ENCODE measurements around the gene ZNF784. TPM values are rescaled to one million over a fixed set of nuclear protein-coding genes. Genes with fewer than 3 reads are reported as not detected.
A peak's percentile ranks its signal among the peaks of the same experiment; 100 is the strongest.

ZNF784 gene
- total and polyA plus RNA-seq, 2 of the 8 experiments (the other 6 are each of a cell fraction or from before 2014, with no cell fraction given): 6.5 to 8.0 TPM

DNA sequence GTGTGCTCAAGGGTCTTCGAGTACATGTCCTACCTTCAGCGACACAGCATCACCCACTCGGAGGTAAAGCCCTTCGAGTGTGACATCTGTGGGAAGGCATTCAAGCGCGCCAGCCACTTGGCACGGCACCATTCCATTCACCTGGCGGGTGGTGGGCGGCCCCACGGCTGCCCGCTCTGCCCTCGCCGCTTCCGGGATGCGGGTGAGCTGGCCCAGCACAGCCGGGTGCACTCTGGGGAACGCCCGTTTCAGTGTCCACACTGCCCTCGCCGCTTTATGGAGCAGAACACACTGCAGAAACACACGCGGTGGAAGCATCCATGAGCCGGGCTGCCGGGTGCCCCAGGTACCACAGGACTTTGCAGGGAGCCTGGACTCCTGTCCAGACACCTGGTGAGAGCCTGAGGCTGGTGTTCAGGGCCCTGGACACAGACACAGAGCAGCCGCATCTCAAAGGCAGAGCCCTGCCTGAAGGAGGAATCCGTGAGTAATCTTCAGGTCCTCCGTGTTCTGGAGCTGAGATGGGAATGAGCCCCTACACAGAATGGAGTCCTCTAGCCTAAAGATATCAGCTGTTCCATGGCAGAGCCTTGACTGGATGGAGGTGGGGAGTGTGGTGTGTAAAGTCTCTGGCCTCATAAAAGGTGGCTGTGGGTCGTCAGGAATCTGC is 20.6 kb upstream of the ZNF784 start:
- Histone ChIP-seq H3K14ac (ENCODE audit: insufficient read length) (no peak overlapping the region), H2BK5ac (ENCODE audit: low read depth, low read length) (no peak overlapping the region), H4K91ac (replicated peaks; ENCODE audit: insufficient read length, low read length) (no peak overlapping the region), H2AK5ac (ENCODE audit: low read depth, low read length) (no peak overlapping the region), H3K9ac (replicated peaks in 1 of 4; ENCODE audit: extremely low read depth in 1 of 4, low read depth in 3 of 4, low read length in 3 of 4) (peak overlapping the region in 1 of 4 experiments; percentile 79; a peak in 3 of 7 replicates), H3K4me2 (ENCODE audit: insufficient read depth in 1 of 2, low read depth in 2 of 2, low read length in 2 of 2) (peak overlapping the region; percentile 90 to 99), H3K36me3 (ENCODE audit: control insufficient read depth in 2 of 4, insufficient read depth in 4 of 4, low read length in 3 of 4) (peaks cover 7 to 13% (median 10%) of the 10 kb centered on the region in 4 experiments), H3K23me2 (ENCODE audit: low read depth, low read length) (peaks cover 36% of the 10 kb centered on the region), H3K79me1 (ENCODE audit: low read depth, low read length) (peaks cover 11% of the 10 kb centered on the region), H2AFZ (ENCODE audit: low read length) (no peak overlapping the region), H3K56ac (replicated peaks; ENCODE audit: insufficient read length, low read depth, low read length) (no peak overlapping the region), H3K18ac (ENCODE audit: extremely low read depth, low read length) (no peak overlapping the region), H2BK15ac (ENCODE audit: low read length) (no peak overlapping the region), H3K4me3 (ENCODE audit: extremely low read depth in 1 of 4, insufficient read depth in 2 of 4, low read depth in 3 of 4, low read length in 4 of 4) (peak overlapping the region in 3 of 4 experiments; percentile 85 to 98 (median 91); a peak in 4 of 8 replicates), H4K8ac (ENCODE audit: extremely low read depth, insufficient read depth, low read length) (peak overlapping the region; percentile 59; the same call in 1 of the 2 replicates), H3K79me2 (ENCODE audit: control insufficient read depth in 1 of 2, insufficient read depth in 2 of 2, low read length in 2 of 2) (peaks cover 4 to 21% of the 10 kb centered on the region in 2 experiments; a peak in 3 of 4 replicates), H4K5ac (ENCODE audit: insufficient read length, low read depth, low read length) (no peak overlapping the region), H4K20me1 (replicated peaks in 1 of 2; ENCODE audit: control insufficient read depth in 1 of 2, insufficient read depth in 2 of 2, low read length in 2 of 2) (peaks cover 0 to 4% of the 10 kb centered on the region in 2 experiments), H2BK12ac (ENCODE audit: low read depth, low read length) (no peak overlapping the region), H3K9me3 (ENCODE audit: insufficient read depth in 2 of 2, low read depth in 1 of 2, low read length in 1 of 2) (no peaks in the 10 kb centered on the region; a peak in 1 of 4 replicates), H3K27ac (ENCODE audit: low read depth, low read length) (no peak overlapping the region), H2BK120ac (replicated peaks; ENCODE audit: low read depth, low read length) (no peak overlapping the region), H3K4ac (replicated peaks; ENCODE audit: insufficient read length, low read depth, low read length) (no peak overlapping the region), H3K27me3 (replicated peaks in 1 of 4; ENCODE audit: control insufficient read depth in 3 of 4, extremely low read depth in 1 of 4, insufficient read depth in 3 of 4, low read length in 3 of 4) (no peaks in the 10 kb centered on the region), H3K4me1 (replicated peaks in 1 of 4; ENCODE audit: control insufficient read depth in 3 of 4, insufficient read depth in 4 of 4, low read length in 3 of 4) (peaks cover 0 to 21% (median 12%) of the 10 kb centered on the region in 4 experiments; a peak in 6 of 7 replicates), H2BK20ac (ENCODE audit: low read length) (no peak overlapping the region), H3K23ac (ENCODE audit: insufficient read length) (no peak overlapping the region)
- ChIA-PET POLR2A (ENCODE audit: partially characterized antibody) (interaction anchor here (0.6 to 9.2 kb wide), 7 partner anchors 8 to 1196 kb away, joined by 3 to 96 read pairs (median 3); partner anchors contain the start of genes LENG8 and ZNF784), CTCF (ENCODE audit: partially characterized antibody) (interaction anchor here (4.0 to 6.9 kb wide), 3 partner anchors 8 to 13 kb away, joined by 18 to 56 read pairs (median 30); no protein-coding TSS in a partner anchor)
- TF ChIP-seq KDM1A (IDR thresholded peaks at IDR 0.05; ENCODE audit: borderline replicate concordance, low read length) (no peak), FOSL1 (IDR thresholded peaks at IDR 0.05; ENCODE audit: insufficient read depth, low read depth, low read length) (no peak), CBX8 (IDR thresholded peaks at IDR 0.05; ENCODE audit: borderline replicate concordance, low read depth, low read length) (no peak), SP2 (IDR thresholded peaks at IDR 0.05; ENCODE audit: low read length) (no peak), CEBPB (IDR thresholded peaks at IDR 0.05; ENCODE audit: low read depth, low read length) (no peak), POLR2AphosphoS5 (IDR thresholded peaks at IDR 0.05; ENCODE audit: low read depth, low read length) (no peak), ASH2L (IDR thresholded peaks at IDR 0.05; ENCODE audit: low read length) (no peak), SRF (IDR thresholded peaks at IDR 0.05; ENCODE audit: low read depth, low read length) (no peak), NRF1 (IDR thresholded peaks at IDR 0.05; ENCODE audit: low read depth, low read length) (no peak), HDAC2 (IDR thresholded peaks at IDR 0.05; ENCODE audit: borderline replicate concordance in 1 of 2, low read depth in 2 of 2, low read length in 2 of 2) (no peak), RBBP5 (IDR thresholded peaks at IDR 0.05; ENCODE audit: borderline replicate concordance, low read depth, low read length) (no peak)
- 96% methylated on average over 28 of the region's 28 CpGs; no CpG with 5 or more reads in 1 of the 2 experiments for WGBS, 2 experiments (ENCODE audit: extremely low coverage in 1 of 2, insufficient coverage in 1 of 2, insufficient read length in 1 of 2, insufficient replicate concordance in 2 of 2, low coverage in 1 of 2, low lambda C conversion rate in 2 of 2, missing lambda C conversion rate in 1 of 2)
- FAIRE-seq (no peak), DNase-seq (ENCODE audit: low read depth in 1 of 2, low spot score in 2 of 2) (no peak)
